ENCODE measurements around the gene NMUR1. TPM values are rescaled to one million over a fixed set of nuclear protein-coding genes. Genes with fewer than 3 reads are reported as not detected.

NMUR1 gene
- total RNA-seq, 1 donor = under 0.01 TPM

GRCh38 chr2:231525248-231526163, 4.7 kb downstream of the NMUR1 start:
- peaks cover 6% of the 10 kb centered on the region for H3K4me1 ChIP-seq (ENCODE audit: insufficient read depth, low read length)
- no peaks in the 10 kb centered on the region for H4K20me1 ChIP-seq (ENCODE audit: insufficient read depth, low read length)
- H3K36me3 ChIP-seq (ENCODE audit: insufficient read depth, low read length) = no peaks in the 10 kb centered on the region
- no peak overlapping the region for H2AFZ ChIP-seq (ENCODE audit: low read length)
- no peak overlapping the region for H3K27ac ChIP-seq (ENCODE audit: low read depth, low read length)
- H3K79me2 ChIP-seq (ENCODE audit: insufficient read depth, low read length) = no peaks in the 10 kb centered on the region
- H3K4me3 ChIP-seq (ENCODE audit: insufficient read depth, low read length) = no peak overlapping the region
- H3K9me3 ChIP-seq (ENCODE audit: low read depth, low read length) = no peaks in the 10 kb centered on the region
- H3K4me2 ChIP-seq (ENCODE audit: insufficient read depth, low read length) = no peak overlapping the region
- H3K27me3 ChIP-seq (ENCODE audit: insufficient read depth, low read length) = peaks cover 17% of the 10 kb centered on the region
- DNase-seq (ENCODE audit: insufficient read length, low spot score, missing footprints) = peak; percentile 73
- TF ChIP-seq, protein P1, sequence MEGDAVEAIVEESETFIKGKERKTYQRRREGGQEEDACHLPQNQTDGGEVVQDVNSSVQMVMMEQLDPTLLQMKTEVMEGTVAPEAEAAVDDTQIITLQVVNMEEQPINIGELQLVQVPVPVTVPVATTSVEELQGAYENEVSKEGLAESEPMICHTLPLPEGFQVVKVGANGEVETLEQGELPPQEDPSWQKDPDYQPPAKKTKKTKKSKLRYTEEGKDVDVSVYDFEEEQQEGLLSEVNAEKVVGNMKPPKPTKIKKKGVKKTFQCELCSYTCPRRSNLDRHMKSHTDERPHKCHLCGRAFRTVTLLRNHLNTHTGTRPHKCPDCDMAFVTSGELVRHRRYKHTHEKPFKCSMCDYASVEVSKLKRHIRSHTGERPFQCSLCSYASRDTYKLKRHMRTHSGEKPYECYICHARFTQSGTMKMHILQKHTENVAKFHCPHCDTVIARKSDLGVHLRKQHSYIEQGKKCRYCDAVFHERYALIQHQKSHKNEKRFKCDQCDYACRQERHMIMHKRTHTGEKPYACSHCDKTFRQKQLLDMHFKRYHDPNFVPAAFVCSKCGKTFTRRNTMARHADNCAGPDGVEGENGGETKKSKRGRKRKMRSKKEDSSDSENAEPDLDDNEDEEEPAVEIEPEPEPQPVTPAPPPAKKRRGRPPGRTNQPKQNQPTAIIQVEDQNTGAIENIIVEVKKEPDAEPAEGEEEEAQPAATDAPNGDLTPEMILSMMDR (IDR thresholded peaks at IDR 0.05; ENCODE audit: extremely low read depth, low read depth, low read length) = no peak

GRCh38 chr2:231524477-231525247, 5.6 kb downstream of the NMUR1 start:
- Histone ChIP-seq H3K79me2 (ENCODE audit: insufficient read depth, low read length) (no peaks in the 10 kb centered on the region), H3K27me3 (ENCODE audit: insufficient read depth, low read length) (peaks cover 11% of the 10 kb centered on the region), H4K20me1 (ENCODE audit: insufficient read depth, low read length) (no peaks in the 10 kb centered on the region), H3K27ac (ENCODE audit: low read depth, low read length) (no peak overlapping the region), H2AFZ (ENCODE audit: low read length) (no peak overlapping the region), H3K9me3 (ENCODE audit: low read depth, low read length) (no peaks in the 10 kb centered on the region), H3K36me3 (ENCODE audit: insufficient read depth, low read length) (no peaks in the 10 kb centered on the region), H3K4me1 (ENCODE audit: insufficient read depth, low read length) (peaks cover 6% of the 10 kb centered on the region), H3K4me3 (ENCODE audit: insufficient read depth, low read length) (no peak overlapping the region), H3K4me2 (ENCODE audit: insufficient read depth, low read length) (no peak overlapping the region)
- TF ChIP-seq, protein P1 (IDR thresholded peaks at IDR 0.05; ENCODE audit: extremely low read depth, low read depth, low read length) = no peak
- DNase-seq (ENCODE audit: insufficient read length, low spot score, missing footprints) = peak; percentile 80

GRCh38 chr2:231523451-231524285, 6.6 kb downstream of the NMUR1 start:
- TF ChIP-seq, protein P1 (IDR thresholded peaks at IDR 0.05; ENCODE audit: extremely low read depth, low read depth, low read length) = no peak
- no peak overlapping the region for H3K27ac ChIP-seq (ENCODE audit: low read depth, low read length)
- no peaks in the 10 kb centered on the region for H4K20me1 ChIP-seq (ENCODE audit: insufficient read depth, low read length)

More at GRCh38 chr2:231523451-231524285, 6.6 kb downstream of the NMUR1 start:
- peak; percentile 62 for DNase-seq (ENCODE audit: insufficient read length, low spot score, missing footprints)
- Histone ChIP-seq H3K4me2 (ENCODE audit: insufficient read depth, low read length) (no peak overlapping the region), H3K9me3 (ENCODE audit: low read depth, low read length) (no peaks in the 10 kb centered on the region), H3K4me1 (ENCODE audit: insufficient read depth, low read length) (peaks cover 6% of the 10 kb centered on the region), H2AFZ (ENCODE audit: low read length) (no peak overlapping the region), H3K79me2 (ENCODE audit: insufficient read depth, low read length) (no peaks in the 10 kb centered on the region), H3K4me3 (ENCODE audit: insufficient read depth, low read length) (no peak overlapping the region), H3K27me3 (ENCODE audit: insufficient read depth, low read length) (peaks cover 2% of the 10 kb centered on the region), H3K36me3 (ENCODE audit: insufficient read depth, low read length) (no peaks in the 10 kb centered on the region)
